PFSK-1 (cell line): ENCODE data around the gene PPP4R3A.

Source experiments
- FOXP2 ChIP-seq: optimal IDR thresholded peaks from 2 replicates; pipeline ENCODE3; 2011; ENCODE audit warnings: borderline replicate concordance, control low read depth, inconsistent platforms; ENCODE audit not compliant: insufficient read depth; ENCODE audit errors: extremely low read length, extremely low read depth
- POLR2AphosphoS5 ChIP-seq: IDR thresholded peaks from 2 replicates; pipeline ENCODE4 v1.6.1; 2012; ENCODE audit warnings: low read depth, mild to moderate bottlenecking, control low read depth, low read length, moderate library complexity
- REST ChIP-seq, 2 experiments: IDR thresholded peaks; 2 replicates each; pipeline versions ENCODE4 v1.6.1 to v1.8.0; 2011 to 2012; ENCODE audit warnings: low read depth in 2 of 2, low read length in 2 of 2, control low read depth in 1 of 2, inconsistent platforms in 1 of 2, mild to moderate bottlenecking in 1 of 2, moderate library complexity in 1 of 2; ENCODE audit not compliant: insufficient read depth in 1 of 2
- SIN3A ChIP-seq: IDR thresholded peaks from 2 replicates; pipeline ENCODE4 v1.6.1; 2012; ENCODE audit warnings: mild to moderate bottlenecking, low read length, moderate library complexity, borderline replicate concordance; ENCODE audit not compliant: insufficient read depth
- TAF1 ChIP-seq: IDR thresholded peaks from 2 replicates; pipeline ENCODE4 v1.6.1; 2012; ENCODE audit warnings: low read length, control low read depth, borderline replicate concordance; ENCODE audit not compliant: insufficient read depth

Gene PPP4R3A

GRCh38 chr14:91416744-91417119, 93.4 kb downstream of the PPP4R3A start:
- no peak for TF ChIP-seq REST (IDR thresholded peaks at IDR 0.05; ENCODE audit: insufficient read depth in 1 of 2, low read depth in 2 of 2, low read length in 2 of 2)
- TF ChIP-seq FOXP2: no peak
- TF ChIP-seq POLR2AphosphoS5: no peak
- no peak for TF ChIP-seq SIN3A

DNA sequence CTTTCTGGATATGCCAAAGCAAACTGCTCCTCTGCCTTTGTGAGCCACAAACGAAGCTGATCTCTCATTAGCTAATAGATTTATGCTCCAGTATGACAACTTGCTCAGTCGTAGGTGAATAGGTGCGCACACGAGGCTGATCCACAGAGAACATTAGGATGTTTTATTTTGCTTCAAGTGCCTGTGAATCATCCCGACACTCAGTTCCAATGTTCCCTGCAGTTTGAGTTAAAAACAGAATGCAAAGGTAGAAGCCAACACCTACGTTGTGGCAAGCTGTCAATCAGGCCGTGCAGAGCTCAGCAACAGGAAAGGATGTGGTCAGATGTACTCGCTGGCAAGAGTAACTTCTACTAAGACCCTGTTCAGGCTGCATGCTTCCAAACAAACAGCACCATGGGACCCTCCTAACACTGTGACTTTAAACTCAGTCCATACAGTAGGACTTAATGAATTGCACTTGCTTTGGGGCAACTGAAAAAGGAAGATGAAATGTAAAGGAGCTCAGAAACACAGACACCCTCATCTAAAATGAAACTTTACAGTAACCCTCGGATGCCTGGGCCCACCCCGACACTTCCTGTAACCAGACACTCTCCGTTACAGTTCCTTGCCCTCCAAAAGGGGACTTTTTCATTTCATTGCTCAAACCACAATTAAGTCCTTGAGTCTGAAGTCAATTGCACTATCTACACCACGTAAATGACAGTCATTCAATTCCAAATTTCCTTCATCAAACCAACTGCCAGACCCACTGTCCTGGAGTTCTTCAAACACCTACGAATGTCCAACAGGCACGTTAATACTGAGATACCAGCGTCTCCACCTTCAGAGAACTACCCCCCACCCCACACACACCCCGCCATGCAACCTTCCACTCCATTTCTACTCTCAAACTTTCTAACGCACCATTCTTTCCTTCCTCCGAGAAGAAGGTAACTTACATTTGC, 94.0 kb downstream of the PPP4R3A start:
- TF ChIP-seq TAF1: no peak
- TF ChIP-seq POLR2AphosphoS5: no peak

DNA sequence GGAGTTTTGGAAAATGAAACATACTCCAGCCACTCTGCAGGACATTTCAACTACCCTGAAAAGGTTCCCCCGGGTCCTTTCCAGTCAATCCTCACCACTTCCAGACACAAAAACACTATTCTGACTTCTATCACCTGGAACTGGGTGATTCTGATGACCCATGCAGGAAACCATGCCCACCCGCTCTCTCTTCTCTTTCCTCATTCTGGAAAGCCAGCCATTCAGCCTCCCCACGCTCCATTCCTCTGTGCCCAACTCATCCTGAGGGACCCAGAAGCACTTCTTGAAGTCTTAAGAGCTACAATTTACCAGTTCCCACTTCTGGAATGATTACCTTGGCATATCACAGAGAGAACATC, 95.7 kb downstream of the PPP4R3A start:
- no peak for TF ChIP-seq POLR2AphosphoS5
- no peak for TF ChIP-seq SIN3A
- TF ChIP-seq TAF1: no peak
- TF ChIP-seq FOXP2: no peak
- no peak for TF ChIP-seq REST (IDR thresholded peaks at IDR 0.05; ENCODE audit: insufficient read depth in 1 of 2, low read depth in 2 of 2, low read length in 2 of 2)

GRCh38 chr14:91413547-91414474, 96.3 kb downstream of the PPP4R3A start:
- no peak for TF ChIP-seq REST (IDR thresholded peaks at IDR 0.05; ENCODE audit: insufficient read depth in 1 of 2, low read depth in 2 of 2, low read length in 2 of 2)
- TF ChIP-seq POLR2AphosphoS5: no peak
- TF ChIP-seq TAF1: no peak
- no peak for TF ChIP-seq FOXP2
- TF ChIP-seq SIN3A: no peak

- no peak for TF ChIP-seq TAF1
- no peak for TF ChIP-seq POLR2AphosphoS5
- no peak for TF ChIP-seq FOXP2
- no peak for TF ChIP-seq SIN3A
- TF ChIP-seq REST (IDR thresholded peaks at IDR 0.05; ENCODE audit: insufficient read depth in 1 of 2, low read depth in 2 of 2, low read length in 2 of 2): no peak
Measured at GRCh38 chr14:91412939-91413338, 97.2 kb downstream of the PPP4R3A start.
